H1 (cell line): ENCODE results near the gene SH3BP2. TPM values are rescaled to one million over a fixed set of nuclear protein-coding genes. Genes with fewer than 3 reads are reported as not detected.

Experiments
- CTCF ChIA-PET: fragments of 300-600 bp; sonication (Branson Sonifier 250); formaldehyde crosslinking; loops from one replicate; lab custom pipeline; 2021; ENCODE audit not compliant: partially characterized antibody; lab: Charles Lee
- POLR2A ChIA-PET: fragments of 300-600 bp; sonication (Branson Sonifier 250); formaldehyde crosslinking; loops from one replicate; lab custom pipeline; 2021; ENCODE audit warnings: inconsistent platforms; ENCODE audit not compliant: partially characterized antibody; lab: Charles Lee
- DNase-seq, 2 experiments: peaks; one replicate each; pipeline versions ENCODE4 v3.0.0 to v3.0.0-alpha.2; 2010 to 2022; ENCODE audit warnings: low spot score in 2 of 2, low read depth in 1 of 2, mixed read lengths in 1 of 2
- FAIRE-seq: peaks from 2 replicates; lab custom pipeline; 2011; peaks lifted over from hg19 to GRCh38; lab: Jason Lieb, UNC
- H2AFZ ChIP-seq: 2 replicates; pipeline ENCODE4 v1.8.1; 2012; ENCODE audit warnings: low read length, inconsistent platforms
- H2AK5ac ChIP-seq: 2 replicates; pipeline ENCODE4 v1.6.1; 2013; ENCODE audit warnings: low read depth, low read length
- H2BK120ac ChIP-seq: replicated peaks from 2 replicates; pipeline ENCODE3; 2013; ENCODE audit warnings: low read depth, low read length, inconsistent platforms
- H2BK12ac ChIP-seq: 2 replicates; pipeline ENCODE4 v1.6.1; 2013; ENCODE audit warnings: low read depth, low read length
- H2BK15ac ChIP-seq: 2 replicates; pipeline ENCODE4 v1.6.1; 2013; ENCODE audit warnings: low read length
- H2BK20ac ChIP-seq: 2 replicates; pipeline ENCODE4 v1.6.1; 2013; ENCODE audit warnings: low read length
- H2BK5ac ChIP-seq: 2 replicates; pipeline ENCODE4 v1.6.1; 2013; ENCODE audit warnings: low read depth, low read length
- H3K14ac ChIP-seq: 2 replicates; pipeline ENCODE4 v1.6.1; 2013; ENCODE audit warnings: inconsistent platforms; ENCODE audit not compliant: insufficient read length
- H3K18ac ChIP-seq: 2 replicates; pipeline ENCODE4 v1.6.1; 2013; ENCODE audit warnings: low read length; ENCODE audit errors: extremely low read depth
- H3K23ac ChIP-seq: 2 replicates; pipeline ENCODE4 v1.6.1; 2013; ENCODE audit warnings: inconsistent platforms; ENCODE audit not compliant: insufficient read length
- H3K23me2 ChIP-seq: 2 replicates; pipeline ENCODE4 v1.6.1; 2013; ENCODE audit warnings: low read depth, low read length
- H3K27ac ChIP-seq: 2 replicates; pipeline ENCODE4 v1.6.1; 2011; ENCODE audit warnings: low read depth, low read length, inconsistent platforms
- H3K27me3 ChIP-seq, 4 experiments: replicated peaks in 1 of 4; 1 replicate in 1 of 4; 2 replicates in 3 of 4; pipeline versions ENCODE4 v1.6.1 to v1.8.1; 2011 to 2013; ENCODE audit warnings: low read length in 3 of 4, mild to moderate bottlenecking in 3 of 4, inconsistent platforms in 2 of 4, mixed read lengths in 2 of 4, moderate library complexity in 1 of 4; ENCODE audit not compliant: control insufficient read depth in 3 of 4, insufficient read depth in 3 of 4; ENCODE audit errors: extremely low read depth in 1 of 4
- H3K36me3 ChIP-seq, 4 experiments: 2 replicates each; pipeline versions ENCODE4 v1.6.1 to v1.8.1; 2011 to 2013; ENCODE audit warnings: mild to moderate bottlenecking in 4 of 4, low read length in 3 of 4, moderate library complexity in 2 of 4, control low read depth in 1 of 4, inconsistent platforms in 1 of 4; ENCODE audit not compliant: insufficient read depth in 4 of 4, control insufficient read depth in 2 of 4
- H3K4ac ChIP-seq: replicated peaks from 2 replicates; pipeline ENCODE3; 2013; ENCODE audit warnings: low read length, low read depth, mixed read lengths, inconsistent platforms; ENCODE audit not compliant: insufficient read length
- H3K4me1 ChIP-seq, 4 experiments: replicated peaks in 1 of 4; 1 replicate in 1 of 4; 2 replicates in 3 of 4; pipeline versions ENCODE4 v1.6.1 to v1.8.1; 2011 to 2013; ENCODE audit warnings: low read length in 3 of 4, inconsistent platforms in 2 of 4, mixed read lengths in 1 of 4; ENCODE audit not compliant: insufficient read depth in 4 of 4, control insufficient read depth in 3 of 4
- H3K4me2 ChIP-seq, 2 experiments: 2 replicates each; pipeline versions ENCODE4 v1.6.1 to v1.8.1; 2011 to 2013; ENCODE audit warnings: low read depth in 2 of 2, low read length in 2 of 2, control low read depth in 1 of 2, inconsistent platforms in 1 of 2, mild to moderate bottlenecking in 1 of 2; ENCODE audit not compliant: insufficient read depth in 1 of 2
- H3K4me3 ChIP-seq, 4 experiments: fragments of 200-600, 300-600 bp in 1 of 4; sonication (generic), shearing (Covaris generic), sonication (Bioruptor Twin) in 1 of 4; 2 replicates each; pipeline versions ENCODE4 v1.5.1 to v1.8.1; 2011 to 2016; ENCODE audit warnings: low read length in 4 of 4, low read depth in 3 of 4, control low read depth in 2 of 4, inconsistent platforms in 2 of 4, mild to moderate bottlenecking in 2 of 4, mixed read lengths in 1 of 4, moderate library complexity in 1 of 4; ENCODE audit not compliant: insufficient read depth in 2 of 4; ENCODE audit errors: extremely low read depth in 1 of 4
- H3K56ac ChIP-seq: replicated peaks from 2 replicates; pipeline ENCODE3; 2013; ENCODE audit warnings: low read depth, mild to moderate bottlenecking, mixed read lengths, low read length, inconsistent platforms; ENCODE audit not compliant: insufficient read length
- H3K79me1 ChIP-seq: 2 replicates; pipeline ENCODE4 v1.6.1; 2013; ENCODE audit warnings: low read depth, low read length, control low read depth
- H3K79me2 ChIP-seq, 2 experiments: 2 replicates each; pipeline versions ENCODE4 v1.6.1 to v1.8.1; 2012 to 2013; ENCODE audit warnings: low read length in 2 of 2, mild to moderate bottlenecking in 2 of 2, inconsistent platforms in 1 of 2; ENCODE audit not compliant: insufficient read depth in 2 of 2, control insufficient read depth in 1 of 2
- H3K9ac ChIP-seq, 4 experiments: replicated peaks in 1 of 4; 1 replicate in 1 of 4; 2 replicates in 3 of 4; pipeline versions ENCODE4 v1.6.1 to v1.8.1; 2011 to 2013; ENCODE audit warnings: low read depth in 3 of 4, low read length in 3 of 4, control low read depth in 2 of 4, mild to moderate bottlenecking in 2 of 4, moderate library complexity in 2 of 4, inconsistent platforms in 1 of 4; ENCODE audit errors: extremely low read depth in 1 of 4
- H3K9me3 ChIP-seq, 2 experiments: 2 replicates each; pipeline versions ENCODE4 v1.6.1 to v1.8.1; 2012 to 2013; ENCODE audit warnings: mild to moderate bottlenecking in 2 of 2, moderate library complexity in 2 of 2, control low read depth in 1 of 2, inconsistent platforms in 1 of 2, low read depth in 1 of 2, low read length in 1 of 2, mixed read lengths in 1 of 2; ENCODE audit not compliant: insufficient read depth in 2 of 2
- H4K20me1 ChIP-seq, 2 experiments: replicated peaks in 1 of 2; 2 replicates each; pipeline versions ENCODE3 to v1.8.1; 2011 to 2013; ENCODE audit warnings: inconsistent platforms in 2 of 2, low read length in 2 of 2, mild to moderate bottlenecking in 1 of 2; ENCODE audit not compliant: insufficient read depth in 2 of 2, control insufficient read depth in 1 of 2
- H4K5ac ChIP-seq: 2 replicates; pipeline ENCODE4 v1.6.1; 2013; ENCODE audit warnings: low read length, low read depth, mixed read lengths, inconsistent platforms; ENCODE audit not compliant: insufficient read length
- H4K8ac ChIP-seq: 2 replicates; pipeline ENCODE4 v1.8.0; 2013; ENCODE audit warnings: mild to moderate bottlenecking, moderate library complexity, low read length, inconsistent platforms; ENCODE audit not compliant: insufficient read depth; ENCODE audit errors: extremely low read depth
- H4K91ac ChIP-seq: replicated peaks from 2 replicates; pipeline ENCODE3; 2013; ENCODE audit warnings: low read length, mixed read lengths, inconsistent platforms; ENCODE audit not compliant: insufficient read length
- ASH2L ChIP-seq: fragments of 200-600, 300-600 bp; sonication (generic); IDR thresholded peaks from one replicate; pipeline ENCODE4 v1.7.1; 2017; ENCODE audit warnings: low read length
- BRCA1 ChIP-seq: IDR thresholded peaks from 2 replicates; pipeline ENCODE4 v1.6.1; 2012; ENCODE audit warnings: low read depth, low read length, improper control_type of control experiment
- EGR1 ChIP-seq: IDR thresholded peaks from 2 replicates; pipeline ENCODE4 v1.6.1; 2011; ENCODE audit warnings: low read depth, low read length, borderline replicate concordance
- JUND ChIP-seq: IDR thresholded peaks from 2 replicates; pipeline ENCODE4 v1.6.1; 2011; ENCODE audit warnings: mild to moderate bottlenecking, improper control_type of control experiment, low read length
- POLR2A ChIP-seq, 2 experiments: IDR thresholded peaks; 1 replicate in 1 of 2; 2 replicates in 1 of 2; pipeline ENCODE4 v1.6.1; 2011; ENCODE audit warnings: low read depth in 2 of 2, low read length in 2 of 2, mild to moderate bottlenecking in 2 of 2; ENCODE audit errors: control extremely low read depth in 1 of 2
- RFX5 ChIP-seq: IDR thresholded peaks from 2 replicates; pipeline ENCODE4 v1.6.1; 2011; ENCODE audit warnings: low read depth, low read length, improper control_type of control experiment, borderline replicate concordance
- TAF1 ChIP-seq: IDR thresholded peaks from 2 replicates; pipeline ENCODE4 v1.6.1; 2011; ENCODE audit warnings: mild to moderate bottlenecking, low read depth, low read length
- TCF12 ChIP-seq: IDR thresholded peaks from 2 replicates; pipeline ENCODE4 v1.6.1; 2011; ENCODE audit warnings: low read depth, mild to moderate bottlenecking, low read length
- WGBS, 2 experiments: shearing (Covaris generic) in 1 of 2; methylation state at CpG; one replicate each; pipeline versions ENCODE4 v1.1.6 to v1.1.7; 2013 to 2015; ENCODE audit warnings: low lambda C conversion rate in 2 of 2, mixed read lengths in 2 of 2, inconsistent platforms in 1 of 2, low coverage in 1 of 2, missing lambda C conversion rate in 1 of 2; ENCODE audit not compliant: insufficient replicate concordance in 2 of 2, insufficient coverage in 1 of 2, insufficient read length in 1 of 2; ENCODE audit errors: extremely low coverage in 1 of 2, missing lambda C conversion rate in 1 of 2; 5-methylcytosine and 5-hydroxymethylcytosine counted together
- polyA plus RNA-seq, 7 experiments: library from polyadenylated mRNA; depleted of rRNA in 3 of 7; stranded (reverse) in 5 of 7; unstranded in 2 of 7; fragments of >200 nt in 5 of 7; fragments of 200-250 nt in 2 of 7; gene quantifications; 1 replicate in 5 of 7; 2 replicates in 1 of 7; 4 replicates in 1 of 7; pipeline versions ENCODE4 v1.2.1 to v1.2.3, GENCODE V29; 2011 to 2013; ENCODE audit warnings: missing spikeins in 2 of 7, mixed read lengths in 2 of 7
- total RNA-seq: library from RNA; stranded (reverse); fragmentation: NEBNext Ultra II Directional; extraction: Animal tissue kit (Norgen Biotek cat#: 25700); gene quantifications from 2 replicates; pipeline ENCODE4 v1.2.1, GENCODE V29; 2021
- TF ChIP-seq, protein P1 (sequence below), 3 experiments: IDR thresholded peaks; 1 replicate in 2 of 3; 2 replicates in 1 of 3; pipeline versions ENCODE4 v1.5.1 to v1.6.1; 2011; ENCODE audit warnings: low read length in 3 of 3, mild to moderate bottlenecking in 3 of 3, inconsistent platforms in 2 of 3, low read depth in 1 of 3, moderate library complexity in 1 of 3; ENCODE audit not compliant: insufficient read depth in 1 of 3; ENCODE audit errors: control extremely low read depth in 1 of 3

SH3BP2 gene
- total and polyA plus RNA-seq, 2 of the 8 experiments (the other 6 are each of a cell fraction or from before 2014, with no cell fraction given) = 27.4 to 31.4 TPM

- H2AK5ac ChIP-seq = no peak overlapping the region
- H2BK5ac ChIP-seq = no peak overlapping the region
- no peak overlapping the region for H3K18ac ChIP-seq
- H3K9ac ChIP-seq = no peak overlapping the region
- no peak overlapping the region for H3K56ac ChIP-seq
- H3K4me1 ChIP-seq = no peaks in the 10 kb centered on the region; a peak in 1 of 7 replicates
- H2BK15ac ChIP-seq = no peak overlapping the region
- H4K20me1 ChIP-seq = peaks cover 3 to 8% of the 10 kb centered on the region in 2 experiments
- H3K79me2 ChIP-seq = peaks cover 0 to 12% of the 10 kb centered on the region in 2 experiments; a peak in 1 of 4 replicates
- no peak overlapping the region for H2AFZ ChIP-seq
- FAIRE-seq (no peak), DNase-seq (no peak)
- H3K27me3 ChIP-seq = no peaks in the 10 kb centered on the region; a peak in 1 of 7 replicates
- H3K23ac ChIP-seq = no peak overlapping the region
- H3K27ac ChIP-seq = no peak overlapping the region
- H4K8ac ChIP-seq = no peak overlapping the region
- no peak overlapping the region for H3K4me2 ChIP-seq
- no peak overlapping the region for H3K4ac ChIP-seq
- peaks cover 8 to 34% (median 24%) of the 10 kb centered on the region in 4 experiments; a peak in 6 of 8 replicates for H3K36me3 ChIP-seq
- ChIA-PET CTCF (interaction anchor here (0.5 to 2.0 kb wide), 5 partner anchors 9 to 120 kb away, joined by 3 to 7 read pairs (median 3); no protein-coding TSS in a partner anchor), POLR2A (interaction anchor here (0.6 kb wide), 1 partner anchor 13 kb away, joined by 3 read pairs; no protein-coding TSS in a partner anchor)
- no peaks in the 10 kb centered on the region for H3K9me3 ChIP-seq
- H2BK12ac ChIP-seq = no peak overlapping the region
- H4K91ac ChIP-seq = no peak overlapping the region
- H3K79me1 ChIP-seq = peaks cover 9% of the 10 kb centered on the region; the same call in 1 of the 2 replicates
- no peak overlapping the region for H3K4me3 ChIP-seq
- H4K5ac ChIP-seq = no peak overlapping the region
- H3K14ac ChIP-seq = no peak overlapping the region
- 0 out of 2 replicates have a peak, but pooled peaks cover 1% of the 10 kb centered on the region for H3K23me2 ChIP-seq
- no peak overlapping the region for H2BK120ac ChIP-seq
- H2BK20ac ChIP-seq = no peak overlapping the region
- 84% methylated on average over 20 of the region's 21 CpGs; no CpG with 5 or more reads in 1 of the 2 experiments for WGBS, 2 experiments
- TF ChIP-seq JUND = no peak
- TF ChIP-seq EGR1 = no peak
- TF ChIP-seq, protein P1, sequence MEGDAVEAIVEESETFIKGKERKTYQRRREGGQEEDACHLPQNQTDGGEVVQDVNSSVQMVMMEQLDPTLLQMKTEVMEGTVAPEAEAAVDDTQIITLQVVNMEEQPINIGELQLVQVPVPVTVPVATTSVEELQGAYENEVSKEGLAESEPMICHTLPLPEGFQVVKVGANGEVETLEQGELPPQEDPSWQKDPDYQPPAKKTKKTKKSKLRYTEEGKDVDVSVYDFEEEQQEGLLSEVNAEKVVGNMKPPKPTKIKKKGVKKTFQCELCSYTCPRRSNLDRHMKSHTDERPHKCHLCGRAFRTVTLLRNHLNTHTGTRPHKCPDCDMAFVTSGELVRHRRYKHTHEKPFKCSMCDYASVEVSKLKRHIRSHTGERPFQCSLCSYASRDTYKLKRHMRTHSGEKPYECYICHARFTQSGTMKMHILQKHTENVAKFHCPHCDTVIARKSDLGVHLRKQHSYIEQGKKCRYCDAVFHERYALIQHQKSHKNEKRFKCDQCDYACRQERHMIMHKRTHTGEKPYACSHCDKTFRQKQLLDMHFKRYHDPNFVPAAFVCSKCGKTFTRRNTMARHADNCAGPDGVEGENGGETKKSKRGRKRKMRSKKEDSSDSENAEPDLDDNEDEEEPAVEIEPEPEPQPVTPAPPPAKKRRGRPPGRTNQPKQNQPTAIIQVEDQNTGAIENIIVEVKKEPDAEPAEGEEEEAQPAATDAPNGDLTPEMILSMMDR (IDR thresholded peaks at IDR 0.05; ENCODE audit: control extremely low read depth in 1 of 3, insufficient read depth in 1 of 3, low read depth in 1 of 3, low read length in 3 of 3) = no peak
- no peak for TF ChIP-seq POLR2A (IDR thresholded peaks at IDR 0.05; ENCODE audit: control extremely low read depth in 1 of 2, low read depth in 2 of 2, low read length in 2 of 2)
- no peak for TF ChIP-seq TAF1
- TF ChIP-seq BRCA1 = no peak
- no peak for TF ChIP-seq RFX5
- TF ChIP-seq TCF12 = no peak
- TF ChIP-seq ASH2L = no peak
These were observed 46.7 kb upstream of the SH3BP2 start for GRCh38 chr4:2745981-2746806.
